ENCODE results near the gene CFTR.
"Not testable (repeated sequence)": the region's sequence is repeated elsewhere in the genome, so short reads cannot be mapped to it uniquely, and the experiment has no call there.

Gene CFTR
- 0 reads per million in 3 experiments for total RNA-seq

DNA sequence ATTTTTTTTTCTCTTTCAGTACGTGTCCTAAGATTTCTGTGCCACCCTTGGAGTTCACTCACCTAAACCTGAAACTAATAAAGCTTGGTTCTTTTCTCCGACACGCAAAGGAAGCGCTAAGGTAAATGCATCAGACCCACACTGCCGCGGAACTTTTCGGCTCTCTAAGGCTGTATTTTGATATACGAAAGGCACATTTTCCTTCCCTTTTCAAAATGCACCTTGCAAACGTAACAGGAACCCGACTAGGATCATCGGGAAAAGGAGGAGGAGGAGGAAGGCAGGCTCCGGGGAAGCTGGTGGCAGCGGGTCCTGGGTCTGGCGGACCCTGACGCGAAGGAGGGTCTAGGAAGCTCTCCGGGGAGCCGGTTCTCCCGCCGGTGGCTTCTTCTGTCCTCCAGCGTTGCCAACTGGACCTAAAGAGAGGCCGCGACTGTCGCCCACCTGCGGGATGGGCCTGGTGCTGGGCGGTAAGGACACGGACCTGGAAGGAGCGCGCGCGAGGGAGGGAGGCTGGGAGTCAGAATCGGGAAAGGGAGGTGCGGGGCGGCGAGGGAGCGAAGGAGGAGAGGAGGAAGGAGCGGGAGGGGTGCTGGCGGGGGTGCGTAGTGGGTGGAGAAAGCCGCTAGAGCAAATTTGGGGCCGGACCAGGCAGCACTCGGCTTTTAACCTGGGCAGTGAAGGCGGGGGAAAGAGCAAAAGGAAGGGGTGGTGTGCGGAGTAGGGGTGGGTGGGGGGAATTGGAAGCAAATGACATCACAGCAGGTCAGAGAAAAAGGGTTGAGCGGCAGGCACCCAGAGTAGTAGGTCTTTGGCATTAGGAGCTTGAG lies at the start of gene CFTR:
TSS of gene CFTR (plus strand) at position 801 of the 830 bp plus-strand sequence. CDS start 70 bp downstream, outside the sequence.
- no peak for DNase-seq

DNA sequence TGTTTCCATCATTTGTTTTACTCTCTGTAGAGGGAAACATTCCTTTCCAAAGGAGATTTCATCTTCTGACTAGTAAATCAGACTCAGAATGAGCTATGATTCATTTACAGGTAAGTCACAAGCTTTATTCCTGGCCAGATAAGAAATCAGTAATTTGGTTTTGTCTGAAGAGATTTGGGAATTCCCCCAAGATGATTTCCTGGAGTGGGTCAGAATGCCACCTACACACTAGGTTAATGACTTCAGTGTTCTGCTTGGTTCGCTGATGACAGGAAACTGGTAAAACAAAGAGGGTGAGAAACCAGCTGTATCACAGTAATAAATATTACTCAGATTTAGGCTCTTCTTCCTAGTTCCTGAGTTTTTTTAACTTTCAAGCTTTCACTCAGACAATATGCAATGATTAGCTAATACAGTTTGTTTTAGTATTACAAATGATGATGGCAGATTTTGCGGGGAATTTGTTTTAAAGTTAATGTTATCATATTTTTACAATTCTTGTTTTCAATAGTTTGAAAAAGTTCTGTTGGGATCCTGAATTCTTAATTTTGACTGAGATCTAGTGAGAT lies 44.3 kb upstream of the CFTR start:
- no peak for DNase-seq

DNA sequence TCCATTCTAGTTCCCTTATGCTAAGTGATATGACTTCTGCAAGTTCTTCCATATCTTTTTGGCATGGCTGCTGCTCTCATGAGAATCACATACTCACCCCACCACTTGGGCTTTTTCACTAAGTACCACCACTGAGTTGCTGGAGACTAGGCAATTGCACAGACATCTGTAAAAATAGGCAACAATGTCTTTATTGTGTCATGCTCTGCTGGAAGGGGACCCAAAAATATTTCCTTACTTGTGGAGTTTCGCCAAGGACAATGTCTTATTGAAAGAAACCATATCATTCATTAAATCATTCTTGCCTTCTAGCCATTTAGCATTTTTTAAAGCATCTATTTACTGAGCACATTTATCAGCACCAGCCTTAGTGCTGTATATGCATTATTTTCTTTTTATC lies 35.2 kb upstream of the CFTR start:
- DNase-seq, result no peak

DNA sequence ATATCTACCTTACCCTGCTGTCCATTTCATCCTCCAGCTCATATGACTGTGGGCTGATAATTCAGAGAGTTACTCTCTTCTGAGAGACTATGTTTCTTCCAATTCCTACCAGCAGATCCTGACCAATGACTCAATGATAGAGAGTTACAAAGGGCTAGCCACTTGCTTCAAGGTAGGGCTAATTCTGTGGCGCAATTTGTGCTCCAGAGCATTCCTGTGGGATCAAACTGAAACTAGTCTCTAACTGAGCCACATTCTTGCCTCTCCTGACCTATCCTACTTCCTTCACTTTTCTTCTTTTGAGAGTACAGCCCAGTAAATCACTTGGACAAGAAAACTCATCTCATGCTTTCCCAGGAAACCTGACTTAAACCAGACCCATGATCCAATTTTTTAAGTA lies 34.6 kb upstream of the CFTR start:
- no peak for DNase-seq

DNA sequence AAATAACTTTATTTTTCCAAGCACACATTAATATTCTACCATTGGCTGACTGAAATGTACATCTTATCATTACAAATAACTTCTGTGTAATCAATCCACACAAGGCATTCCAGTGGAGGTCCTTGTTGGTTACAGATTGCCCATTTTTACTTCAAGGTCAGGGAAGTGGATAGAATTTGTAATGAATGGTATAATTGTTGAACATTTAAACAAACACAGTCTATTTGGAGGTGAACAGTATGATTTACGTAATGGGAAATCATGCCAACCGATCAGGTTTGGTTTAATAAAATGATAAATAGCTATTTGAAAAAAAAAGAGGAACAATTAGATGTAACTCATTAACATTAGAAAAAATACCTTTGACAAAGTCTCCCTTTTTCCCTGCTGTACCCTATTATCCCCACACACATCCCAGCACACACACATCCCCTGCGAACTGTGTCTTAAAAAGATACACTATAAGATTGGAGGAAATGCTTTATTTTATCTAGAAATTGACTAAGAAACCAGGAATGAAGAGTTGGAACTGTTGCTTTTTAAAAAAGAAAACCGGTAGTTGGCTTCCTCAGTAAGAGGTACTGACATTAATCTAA lies 33.5 kb upstream of the CFTR start:
- DNase-seq, result no peak

DNA sequence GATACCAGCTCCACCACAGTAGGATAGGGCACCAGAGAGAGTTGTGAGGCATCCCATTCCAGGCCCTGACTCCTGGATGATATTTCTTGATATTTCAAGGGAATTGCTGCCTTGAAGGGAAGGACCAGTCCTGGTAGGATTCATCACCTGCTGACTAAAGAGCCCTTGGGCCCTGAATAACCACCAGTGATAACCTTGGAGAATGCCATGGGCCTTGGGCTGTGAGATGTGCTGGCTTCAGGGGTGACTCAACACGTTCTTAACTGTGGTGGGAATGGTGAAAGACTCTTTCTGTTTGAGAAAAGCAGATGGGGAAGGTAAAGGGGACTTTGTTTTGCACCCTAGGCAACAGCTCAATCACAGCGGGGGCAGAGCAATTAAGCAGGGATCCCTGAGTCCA lies 31.2 kb upstream of the CFTR start:
- no peak for DNase-seq

DNA sequence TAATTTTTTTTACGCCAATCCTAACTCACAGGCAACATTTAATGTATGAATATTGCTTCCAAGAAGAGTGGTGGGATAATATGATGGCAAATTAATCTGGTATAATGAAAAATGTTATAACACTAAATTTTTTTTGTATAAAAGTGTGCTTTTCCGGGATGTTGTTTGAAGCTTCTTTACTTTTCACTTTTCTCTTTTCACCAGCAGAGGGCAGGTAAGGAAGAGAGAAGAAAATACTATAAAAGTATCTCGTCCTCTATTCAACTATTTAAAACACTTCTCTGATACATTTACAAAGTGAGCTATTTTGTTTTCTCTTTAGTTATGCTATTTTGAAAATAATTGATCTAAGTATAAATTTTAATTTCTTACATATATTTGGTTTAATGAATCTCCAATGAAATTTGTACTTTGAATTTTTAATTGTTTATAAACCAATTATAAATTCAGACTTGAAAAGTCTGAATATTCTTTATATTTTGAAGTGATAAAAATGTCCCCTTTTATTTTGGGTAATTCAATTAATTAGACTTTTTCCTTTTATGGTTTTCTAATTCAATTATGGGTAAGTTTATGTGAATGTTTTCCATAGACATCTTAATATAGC lies 20.7 kb upstream of the CFTR start:
- DNase-seq, result no peak

DNA sequence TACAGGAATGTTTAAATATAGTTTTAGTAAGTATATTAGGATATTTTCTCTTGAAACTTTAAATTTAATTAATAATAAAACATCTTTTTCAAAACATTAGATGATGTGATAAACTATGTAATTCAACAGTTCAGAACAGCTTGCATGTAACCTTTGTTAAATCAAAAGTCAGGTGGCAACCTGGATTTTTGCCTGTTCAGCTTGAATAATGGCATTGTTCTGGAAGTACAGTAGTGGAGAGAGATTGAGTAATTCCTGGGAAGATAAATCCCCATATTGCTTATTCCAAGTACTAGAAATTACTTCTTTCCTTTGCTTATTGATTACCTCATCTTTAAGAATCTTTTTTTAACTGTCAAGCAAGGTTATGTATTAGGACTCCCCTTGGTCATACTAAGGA lies 20.1 kb upstream of the CFTR start:
- no peak for DNase-seq

DNA sequence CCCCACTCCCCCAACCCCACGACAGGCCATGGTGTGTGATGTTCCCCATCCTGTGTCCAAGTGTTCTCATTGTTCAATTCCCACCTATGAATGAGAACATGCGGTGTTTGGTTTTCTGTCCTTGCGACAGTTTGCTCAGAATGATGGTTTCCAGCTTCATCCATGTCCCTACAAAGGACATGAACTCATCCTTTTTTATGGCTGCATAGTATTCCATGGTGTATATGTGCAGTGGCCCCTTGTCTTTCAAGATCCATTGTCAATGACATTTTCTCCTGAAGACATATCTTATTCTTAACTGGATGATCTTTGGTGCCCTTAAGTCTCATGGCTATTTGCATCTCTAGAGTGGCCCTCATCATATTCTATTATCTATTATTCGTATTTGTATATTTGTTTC lies 19.0 kb upstream of the CFTR start:
- not testable (repeated sequence) for DNase-seq

DNA sequence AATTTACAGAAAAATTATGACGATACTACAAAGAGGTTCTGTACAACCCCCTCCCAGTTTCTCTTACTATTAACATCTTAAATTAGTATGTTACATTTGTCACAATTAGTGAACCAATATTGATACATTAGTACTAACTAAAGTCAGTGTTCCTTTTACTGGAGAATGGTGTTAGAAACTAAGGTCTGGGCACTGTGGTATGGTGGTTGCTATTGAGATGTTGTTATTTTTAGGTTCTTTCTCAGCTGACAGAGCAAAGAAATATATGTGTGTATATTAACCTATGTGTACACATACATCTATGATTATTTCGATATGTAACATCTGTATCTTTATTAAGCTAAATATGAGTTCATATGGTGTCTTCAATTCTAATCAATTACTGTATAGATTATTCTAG lies 11.7 kb upstream of the CFTR start:
- no peak for DNase-seq

DNA sequence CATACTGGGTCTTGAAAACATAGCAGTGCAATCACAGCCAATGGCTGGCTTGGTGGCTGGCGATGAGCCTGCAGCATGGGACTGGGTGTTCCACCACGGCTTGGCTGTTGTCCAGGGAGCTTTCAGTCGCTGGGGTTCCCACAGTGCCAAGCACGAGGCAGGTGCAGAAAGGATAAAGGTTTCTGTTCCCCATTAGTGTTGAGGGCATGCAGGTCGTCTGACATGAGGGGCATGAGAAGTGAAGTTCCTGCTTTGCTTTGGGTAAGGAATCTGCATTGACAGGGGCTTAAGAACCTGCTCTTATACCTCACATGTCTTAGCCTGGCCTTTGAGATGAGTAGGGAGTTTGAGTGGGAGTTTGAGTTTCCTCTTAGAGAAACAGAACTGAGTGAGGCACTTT lies 9.0 kb upstream of the CFTR start:
- no peak for DNase-seq

DNA sequence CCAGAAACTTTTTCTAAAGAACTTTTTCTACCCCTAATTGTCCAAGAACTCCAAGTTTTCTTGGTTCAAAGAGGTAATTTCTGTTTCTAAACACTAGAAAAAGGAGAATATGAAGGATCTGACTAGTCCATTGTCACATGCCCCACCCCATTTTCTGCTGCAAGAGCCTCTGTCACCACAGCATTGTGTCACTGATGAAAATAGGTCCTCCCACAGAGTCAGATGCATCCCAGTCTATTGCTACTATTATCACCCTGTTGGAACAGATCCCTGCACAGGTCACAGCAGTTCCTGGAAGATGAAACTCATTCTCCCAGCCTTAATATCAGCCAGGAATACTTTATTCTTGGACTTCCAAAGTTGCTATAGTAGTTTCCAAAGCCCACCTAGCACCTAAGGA lies 7.5 kb upstream of the CFTR start:
- no peak for DNase-seq

DNA sequence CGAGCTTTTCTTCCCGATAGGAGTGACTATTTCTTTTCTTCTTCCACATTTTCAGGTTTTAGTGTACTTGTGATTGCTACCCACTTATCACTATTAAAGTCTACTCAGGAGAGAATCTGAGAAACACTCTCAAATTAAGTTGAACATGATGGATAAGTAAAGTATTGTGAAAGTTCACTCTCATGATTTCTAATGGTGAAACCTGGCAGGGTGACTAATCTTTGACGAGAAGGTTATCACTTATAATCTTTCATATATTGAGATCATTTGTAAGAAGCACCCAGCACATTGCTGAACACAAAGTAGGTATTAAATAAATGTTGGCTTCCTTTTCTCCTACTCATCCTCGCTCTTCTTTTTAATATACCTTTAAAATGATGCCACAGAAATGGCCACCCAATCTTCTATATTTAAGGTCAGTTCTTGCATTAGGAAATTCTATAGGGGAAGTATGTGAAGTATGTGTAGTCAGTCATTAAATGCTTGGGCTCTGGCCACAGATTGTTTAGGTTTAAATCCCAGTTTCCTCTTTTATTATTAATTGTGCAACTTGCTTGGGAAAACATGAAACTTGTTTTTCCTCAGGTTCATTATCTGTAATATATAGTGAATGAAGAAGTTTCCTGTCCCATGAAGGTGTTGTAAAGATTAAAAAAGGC lies 3.1 kb upstream of the CFTR start:
- DNase-seq, result no peak

DNA sequence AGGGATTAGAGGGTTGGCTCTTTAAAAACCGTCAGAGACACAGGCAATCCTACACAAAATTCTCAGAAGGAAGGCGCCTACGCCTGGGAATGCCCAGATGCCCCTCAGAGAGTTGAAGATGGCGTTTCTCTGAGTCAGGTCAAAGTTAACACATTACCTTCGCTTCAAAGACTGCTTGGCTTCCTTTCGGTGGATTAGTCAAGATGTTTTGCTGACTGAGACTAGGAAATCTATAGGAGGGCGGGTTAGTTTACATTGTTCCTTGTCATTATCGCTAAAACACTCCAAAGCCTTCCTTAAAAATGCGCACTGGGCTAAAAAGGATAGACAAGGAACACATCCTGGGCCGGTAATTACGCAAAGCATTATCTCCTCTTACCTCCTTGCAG lies 995 bp upstream of the CFTR start:
- no peak for DNase-seq

DNA sequence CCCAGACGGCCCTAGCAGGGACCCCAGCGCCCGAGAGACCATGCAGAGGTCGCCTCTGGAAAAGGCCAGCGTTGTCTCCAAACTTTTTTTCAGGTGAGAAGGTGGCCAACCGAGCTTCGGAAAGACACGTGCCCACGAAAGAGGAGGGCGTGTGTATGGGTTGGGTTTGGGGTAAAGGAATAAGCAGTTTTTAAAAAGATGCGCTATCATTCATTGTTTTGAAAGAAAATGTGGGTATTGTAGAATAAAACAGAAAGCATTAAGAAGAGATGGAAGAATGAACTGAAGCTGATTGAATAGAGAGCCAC lies 184 bp downstream of the CFTR start:
- no peak for DNase-seq

DNA sequence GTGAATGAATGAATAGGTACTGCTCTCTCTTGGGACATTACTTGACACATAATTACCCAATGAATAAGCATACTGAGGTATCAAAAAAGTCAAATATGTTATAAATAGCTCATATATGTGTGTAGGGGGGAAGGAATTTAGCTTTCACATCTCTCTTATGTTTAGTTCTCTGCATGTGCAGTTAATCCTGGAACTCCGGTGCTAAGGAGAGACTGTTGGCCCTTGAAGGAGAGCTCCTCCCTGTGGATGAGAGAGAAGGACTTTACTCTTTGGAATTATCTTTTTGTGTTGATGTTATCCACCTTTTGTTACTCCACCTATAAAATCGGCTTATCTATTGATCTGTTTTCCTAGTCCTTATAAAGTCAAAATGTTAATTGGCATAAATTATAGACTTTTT lies 1.2 kb downstream of the CFTR start:
- no peak for DNase-seq

DNA sequence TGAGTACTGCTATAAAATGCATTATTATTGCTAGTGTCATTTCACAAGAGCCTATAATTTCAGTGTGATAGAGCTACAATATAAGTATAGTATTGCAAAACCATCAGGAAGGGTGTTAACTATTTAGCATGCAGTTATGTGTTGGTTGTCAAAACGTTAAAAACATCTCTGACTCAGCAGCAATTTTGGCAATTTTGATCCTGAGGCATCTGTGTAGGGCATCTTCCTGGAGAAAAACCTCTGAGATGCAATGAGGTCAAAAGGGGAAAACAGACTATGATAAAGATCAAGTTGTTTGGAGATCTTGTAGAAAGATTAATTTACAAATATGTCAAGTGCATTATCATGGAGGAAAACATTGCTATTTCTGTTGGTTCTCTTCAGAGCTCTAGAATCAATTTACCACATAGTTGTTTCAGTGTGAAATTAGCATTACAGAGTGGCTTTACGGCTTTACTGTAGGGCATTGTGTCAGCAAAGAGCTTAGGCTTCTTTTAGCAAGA lies 5.3 kb downstream of the CFTR start:
- DNase-seq, result no peak

DNA sequence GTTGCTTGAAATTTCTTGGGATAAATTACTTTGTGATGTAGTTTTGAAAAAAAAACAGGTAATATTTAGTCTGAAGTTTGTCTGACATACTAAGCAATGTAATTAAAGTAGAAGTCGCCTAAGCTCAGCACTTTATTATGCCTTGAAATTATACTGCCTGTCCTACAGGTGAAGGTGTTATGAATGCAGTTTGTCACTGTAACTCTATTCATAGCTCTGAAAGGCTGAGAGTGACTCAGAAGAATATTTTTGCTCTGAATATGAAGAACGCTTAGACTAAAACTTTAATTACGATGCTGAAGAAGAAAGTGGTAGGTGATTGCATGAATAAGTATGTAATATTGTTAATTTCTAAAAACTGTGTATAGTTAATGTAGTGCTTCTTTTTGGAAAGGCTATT lies 9.2 kb downstream of the CFTR start:
- DNase-seq, result no peak

DNA sequence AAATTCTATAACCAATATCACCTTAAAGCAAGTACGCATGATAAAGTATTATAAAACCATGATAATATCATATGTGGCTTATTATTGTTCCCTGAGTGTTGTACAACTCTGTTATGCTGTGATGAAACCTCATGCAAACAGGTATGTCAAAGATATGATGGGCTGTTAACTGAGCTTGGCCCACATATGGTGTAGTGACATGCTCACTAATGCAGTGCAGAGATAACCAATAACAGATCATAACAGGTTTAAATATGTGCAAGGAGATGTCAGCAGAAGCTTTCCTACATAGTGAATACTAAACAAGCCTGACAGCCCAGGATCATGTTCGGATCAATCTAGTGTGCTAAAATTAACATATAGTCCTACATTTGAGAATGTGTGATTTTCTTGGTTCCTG lies 9.6 kb downstream of the CFTR start:
- no peak for DNase-seq

DNA sequence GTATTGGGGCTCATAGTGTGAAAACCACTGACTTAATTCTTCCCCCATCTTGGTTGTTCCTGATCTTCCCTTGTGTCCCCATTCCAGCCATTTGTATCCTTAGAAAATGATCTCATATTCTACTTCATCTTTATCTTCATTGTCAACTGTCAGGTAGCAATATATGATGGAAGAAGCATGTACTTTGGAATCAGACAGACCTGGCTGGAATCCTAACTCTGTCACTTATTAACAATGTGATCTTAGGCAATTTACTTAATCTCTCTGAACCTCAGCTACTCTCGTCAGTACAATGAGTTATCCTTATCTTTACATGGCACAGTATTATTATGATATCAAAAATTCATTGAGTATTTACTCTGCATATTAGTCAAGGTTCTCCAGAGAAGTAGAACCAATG lies 10.1 kb downstream of the CFTR start:
- DNase-seq, result no peak

DNA sequence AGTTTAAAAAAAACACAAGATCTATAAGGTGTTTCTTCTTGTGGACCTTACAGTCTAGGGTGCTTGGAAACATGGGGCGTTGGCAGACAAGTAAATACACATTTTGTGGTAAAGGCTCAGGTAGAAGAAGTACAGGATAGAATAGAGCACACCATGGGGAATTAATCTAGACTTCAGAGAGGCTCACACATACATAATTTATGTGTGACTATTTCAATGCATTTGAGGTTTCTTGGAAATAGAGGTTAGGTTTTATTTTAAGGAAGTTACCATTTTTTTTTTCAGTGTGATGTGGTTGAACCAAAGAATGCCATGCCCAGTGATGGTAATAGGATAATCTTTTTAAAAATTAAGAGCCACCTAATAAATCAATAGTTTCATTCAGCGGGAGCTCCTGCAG lies 12.8 kb downstream of the CFTR start:
- DNase-seq, result no peak

DNA sequence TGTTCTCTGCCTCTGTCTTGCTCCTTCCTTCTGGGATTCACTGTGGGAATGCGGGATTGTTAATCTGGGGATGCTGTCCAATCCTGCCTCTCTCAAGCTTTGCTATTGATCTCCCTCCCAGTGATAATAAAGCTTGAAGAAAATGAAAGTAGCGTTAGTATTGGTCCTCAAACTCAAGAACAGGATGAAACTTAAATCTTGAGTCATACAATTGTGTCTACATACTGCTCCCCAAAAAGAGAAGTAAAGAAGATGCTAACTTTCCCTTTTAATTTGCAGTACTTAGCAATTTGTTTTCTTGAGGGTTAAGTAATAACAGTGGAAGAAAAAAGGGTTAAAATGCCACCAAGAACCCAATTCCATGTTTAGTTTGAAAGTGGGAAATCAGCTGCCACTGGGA lies 13.6 kb downstream of the CFTR start:
- no peak for DNase-seq

DNA sequence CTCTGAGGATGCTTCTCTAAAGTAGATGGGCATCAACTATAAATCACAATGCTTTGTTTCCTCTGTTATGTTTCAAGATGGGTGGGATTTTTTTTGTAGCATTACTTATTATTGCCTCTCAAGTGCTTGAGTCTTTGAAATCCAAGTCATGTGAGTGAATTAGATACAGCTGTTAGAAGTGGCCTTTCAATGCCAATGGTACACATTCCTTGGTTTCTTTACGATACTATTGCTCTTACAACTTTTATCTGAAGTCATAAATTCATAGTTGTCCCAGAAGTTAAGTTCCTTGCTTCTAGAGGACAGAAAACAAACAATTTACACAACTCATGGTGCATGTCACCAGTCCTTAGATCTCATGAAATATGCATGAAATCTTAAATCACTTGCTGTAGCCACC lies 15.5 kb downstream of the CFTR start:
- DNase-seq, result no peak

Measured in central memory CD4-positive, alpha-beta T cell (primary cell).